Tongue (tissue), 2 donors: ENCODE results near the gene JARID2. TPM values are rescaled to one million over a fixed set of nuclear protein-coding genes. Genes with fewer than 3 reads are reported as not detected.

ENCODE experiments used
- DNase-seq: peaks from one replicate; pipeline ENCODE4 v3.0.0-alpha.2; 2015
- total RNA-seq: library from RNA; depleted of rRNA; stranded (reverse); fragments of >200 nt; gene quantifications from one replicate; pipeline ENCODE4 v1.2.3, GENCODE V29; 2014

Gene JARID2
- total RNA-seq, 1 donor from 2014 or later = 18.2 TPM

GRCh38 chr6:15335916-15336315 is 90.0 kb downstream of the JARID2 start:
- no peak for DNase-seq

DNA sequence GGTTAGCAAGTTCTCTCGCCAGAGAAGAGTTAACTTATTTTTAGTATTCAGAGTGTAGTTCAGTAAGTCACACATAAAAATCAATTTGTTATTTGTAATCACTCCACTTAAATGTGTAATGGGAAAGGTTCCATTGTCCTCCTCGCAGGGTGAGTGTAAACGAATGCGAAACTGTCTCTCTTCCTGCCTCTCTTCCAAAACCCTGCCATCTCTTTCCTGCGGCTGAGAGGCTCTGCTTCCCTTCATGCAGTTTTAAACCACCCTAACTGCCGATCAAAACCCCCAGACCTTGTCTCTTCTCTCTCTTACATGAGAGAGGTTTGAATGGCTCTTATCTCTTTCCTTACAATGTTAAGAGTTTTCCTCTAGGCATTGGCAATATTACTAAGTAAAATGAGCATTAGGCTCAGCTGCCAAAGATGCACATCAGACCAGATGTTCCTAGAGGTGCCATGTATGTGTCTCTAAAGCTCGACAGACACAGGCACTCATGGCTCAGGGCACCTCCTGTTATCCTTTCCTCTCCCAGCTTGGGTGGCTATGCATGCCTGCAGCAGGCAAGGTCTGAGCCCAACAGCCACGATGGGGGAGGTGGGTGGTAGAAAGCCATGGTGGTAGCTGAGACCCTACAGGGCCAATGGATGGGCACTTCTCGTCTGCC is 91.2 kb downstream of the JARID2 start:
- no peak for DNase-seq

DNA sequence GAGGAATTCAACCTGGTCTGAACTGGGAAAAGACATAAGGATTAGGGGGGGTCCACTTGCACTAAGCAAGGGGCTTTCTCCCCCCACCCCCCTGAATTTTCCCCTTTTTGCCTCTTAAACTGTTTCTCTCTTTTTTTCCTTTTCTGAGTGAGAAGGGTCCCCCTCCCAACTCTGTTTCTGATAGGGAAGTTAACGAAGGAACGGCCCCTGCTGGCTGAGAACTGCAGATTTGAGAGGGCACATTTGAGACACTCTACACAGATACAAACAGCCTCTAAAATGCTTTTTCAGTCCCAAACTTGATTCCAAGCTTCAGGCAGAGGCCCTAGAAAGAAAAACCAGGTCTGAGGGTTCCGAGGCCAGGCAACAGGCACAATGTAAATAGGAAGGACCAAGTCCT is 91.7 kb downstream of the JARID2 start:
- no peak for DNase-seq

- DNase-seq = no peak
Observed at GRCh38 chr6:15338476-15338875, 92.6 kb downstream of the JARID2 start.

GRCh38 chr6:15339081-15339480 is 93.2 kb downstream of the JARID2 start:
- DNase-seq = no peak

GRCh38 chr6:15340105-15340601 is 94.3 kb downstream of the JARID2 start:
- no peak for DNase-seq

DNA sequence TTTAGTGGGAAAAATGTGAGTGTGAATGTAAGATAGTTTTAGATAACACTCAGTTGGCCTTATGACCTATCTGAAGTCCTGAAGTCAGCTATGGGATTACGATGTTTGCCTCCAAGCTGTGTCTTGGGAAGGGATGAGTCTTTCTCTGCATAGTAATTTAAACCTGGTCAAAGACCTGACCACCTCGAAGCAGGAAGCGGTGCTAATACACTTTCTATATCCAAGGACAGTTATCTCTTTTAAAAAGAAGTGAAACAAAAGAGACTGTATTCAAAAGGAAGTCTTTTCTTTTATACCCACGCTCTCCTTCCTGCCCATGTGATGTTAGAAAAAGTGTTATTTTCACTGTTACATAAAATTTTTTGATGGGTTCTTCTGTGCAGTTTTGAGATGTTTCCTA is 94.9 kb downstream of the JARID2 start:
- DNase-seq = no peak

DNA sequence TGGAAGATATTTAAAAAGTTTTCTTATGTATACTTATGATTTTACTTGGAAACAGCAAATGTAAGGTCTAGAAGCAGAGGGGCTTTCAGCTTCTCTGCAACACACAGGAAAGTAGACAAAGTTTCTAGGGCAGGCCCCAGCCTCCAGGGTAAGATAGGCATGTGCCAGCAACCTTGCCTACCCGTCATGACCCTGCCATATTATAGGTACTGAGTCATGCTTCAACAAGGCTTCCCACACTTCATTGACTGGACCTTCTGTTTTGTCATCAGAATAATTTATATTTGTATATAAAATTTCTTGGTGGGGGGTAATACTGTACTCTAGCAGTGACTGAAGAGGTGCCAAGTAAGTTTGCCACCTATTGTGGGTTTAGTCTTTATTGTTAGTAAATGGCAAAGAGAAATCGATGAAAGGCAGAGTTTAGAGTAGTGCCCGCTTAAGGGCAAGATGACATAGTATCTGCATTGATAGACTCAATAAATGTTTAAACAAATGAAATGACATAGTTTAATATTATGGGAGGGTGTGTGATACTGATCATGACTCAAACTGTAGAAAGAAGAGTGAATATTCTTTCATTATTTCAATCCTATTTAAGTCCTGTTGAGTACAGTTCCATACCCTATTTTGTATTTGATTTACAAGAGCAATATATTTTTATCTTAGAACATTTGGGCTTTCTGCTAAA is 95.6 kb downstream of the JARID2 start:
- DNase-seq = no peak

GRCh38 chr6:15342114-15342513 is 96.2 kb downstream of the JARID2 start:
- no peak for DNase-seq

DNA sequence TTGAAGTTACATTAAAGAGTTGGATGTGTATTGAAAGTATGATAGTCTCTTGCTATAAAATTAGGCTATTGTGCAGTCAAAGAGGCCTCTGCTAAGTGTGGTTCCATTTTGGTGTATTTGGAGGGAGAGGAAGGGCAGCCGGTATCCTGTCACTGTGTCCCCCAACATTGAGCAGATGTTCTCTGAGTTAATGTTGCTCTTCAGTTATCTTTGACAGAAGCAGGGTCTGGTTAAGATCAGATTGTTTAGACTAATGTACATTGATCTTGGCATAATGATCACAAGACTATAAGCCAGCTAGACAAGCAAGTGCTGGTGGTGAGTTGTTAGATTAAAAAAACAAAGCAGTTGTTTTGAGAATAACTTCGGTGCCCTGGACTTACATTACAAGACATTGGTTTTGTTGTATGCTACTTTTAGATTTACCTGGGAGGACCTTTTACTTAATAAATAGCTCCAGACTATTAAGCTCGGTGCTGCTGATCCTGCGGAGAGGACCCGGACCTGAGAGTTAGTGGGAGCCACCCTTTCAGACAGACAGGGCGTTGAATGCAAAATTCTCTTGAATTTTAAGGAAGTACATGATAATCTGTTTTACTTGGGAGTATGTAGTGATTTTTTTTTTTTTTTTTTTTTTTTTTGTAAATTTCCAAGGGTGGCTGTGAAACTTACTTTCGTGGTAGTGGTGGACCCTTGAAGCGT is 97.8 kb downstream of the JARID2 start:
- no peak for DNase-seq

GRCh38 chr6:15344192-15344519 is 98.3 kb downstream of the JARID2 start:
- DNase-seq = no peak

GRCh38 chr6:15344831-15345230 is 99.0 kb downstream of the JARID2 start:
- no peak for DNase-seq

- DNase-seq = no peak
Observed at GRCh38 chr6:15346315-15346714, 100.4 kb downstream of the JARID2 start.

GRCh38 chr6:15348528-15348927 is 102.7 kb downstream of the JARID2 start:
- no peak for DNase-seq

- no peak for DNase-seq
Observed at GRCh38 chr6:15349379-15349778, 103.5 kb downstream of the JARID2 start.

DNA sequence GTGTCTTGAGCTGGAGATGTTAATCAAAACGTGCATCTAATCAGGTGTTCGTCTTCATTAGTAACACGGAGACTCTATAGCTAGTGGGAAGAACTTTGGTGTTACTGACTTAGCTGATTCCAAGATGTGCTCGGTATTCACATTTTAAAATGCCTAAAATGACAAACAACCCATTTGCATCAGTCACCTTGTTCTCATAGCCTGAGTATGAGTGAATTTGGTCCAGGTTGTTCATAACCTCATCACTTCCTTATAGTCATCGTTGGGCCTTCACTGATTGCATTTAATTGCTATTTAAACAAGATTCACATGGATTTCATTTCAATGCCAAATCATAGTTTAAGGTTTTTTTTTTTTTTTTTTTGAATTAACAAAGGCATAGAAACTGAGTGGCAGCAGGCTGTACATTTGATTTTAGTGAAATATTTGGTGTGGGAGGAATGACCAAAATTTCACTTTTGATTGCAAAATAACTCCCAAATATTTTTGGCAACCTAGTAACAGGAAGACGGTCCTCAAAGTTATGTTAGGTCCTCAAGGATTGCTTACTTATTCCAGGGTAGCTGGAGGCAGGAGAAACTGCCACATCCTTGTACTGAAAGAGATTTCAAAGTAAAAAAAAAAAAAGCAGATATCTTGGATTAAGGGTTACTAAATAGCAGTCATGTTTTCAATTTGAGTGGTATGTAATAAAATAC is 104.7 kb downstream of the JARID2 start:
- no peak for DNase-seq

DNA sequence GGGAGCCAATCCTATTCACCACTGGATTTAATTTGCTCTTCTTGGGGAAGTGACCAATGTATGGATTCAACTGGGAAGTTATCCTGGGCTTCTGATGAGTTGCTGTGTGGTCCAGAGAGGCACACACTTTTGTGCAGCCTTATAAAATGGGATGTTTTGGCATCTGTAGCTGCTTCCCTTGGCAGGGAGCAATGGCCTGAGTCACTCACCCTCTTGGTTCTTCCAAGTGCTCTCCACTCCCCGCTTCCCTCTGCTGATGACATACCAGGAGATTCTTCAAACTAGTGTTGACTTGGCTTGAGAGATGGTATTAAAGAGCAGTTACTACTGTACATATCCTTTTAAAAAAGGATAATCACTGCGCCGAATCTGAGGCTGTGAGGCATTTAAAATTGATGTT is 105.8 kb downstream of the JARID2 start:
- DNase-seq = no peak

- DNase-seq = no peak
Observed at GRCh38 chr6:15352220-15352619, 106.4 kb downstream of the JARID2 start.

DNA sequence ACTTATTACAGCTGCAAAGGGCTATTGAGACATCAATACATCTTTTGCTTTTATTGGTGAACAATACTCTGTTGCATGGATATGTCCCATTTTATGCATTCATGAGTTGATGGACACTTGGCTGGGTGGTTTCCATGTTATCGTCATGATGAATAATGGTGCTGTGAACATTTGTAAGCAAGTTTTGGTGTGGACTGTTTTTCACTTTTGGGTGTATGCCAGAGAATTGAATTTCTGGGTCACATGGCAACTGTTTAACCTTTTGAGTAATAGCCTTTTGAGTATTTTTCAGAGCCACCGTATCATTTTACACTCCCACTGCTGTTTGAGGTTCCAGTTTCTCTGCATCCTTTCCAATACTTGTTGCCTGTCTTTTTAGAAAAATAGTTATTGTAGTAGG is 107.0 kb downstream of the JARID2 start:
- no peak for DNase-seq

DNA sequence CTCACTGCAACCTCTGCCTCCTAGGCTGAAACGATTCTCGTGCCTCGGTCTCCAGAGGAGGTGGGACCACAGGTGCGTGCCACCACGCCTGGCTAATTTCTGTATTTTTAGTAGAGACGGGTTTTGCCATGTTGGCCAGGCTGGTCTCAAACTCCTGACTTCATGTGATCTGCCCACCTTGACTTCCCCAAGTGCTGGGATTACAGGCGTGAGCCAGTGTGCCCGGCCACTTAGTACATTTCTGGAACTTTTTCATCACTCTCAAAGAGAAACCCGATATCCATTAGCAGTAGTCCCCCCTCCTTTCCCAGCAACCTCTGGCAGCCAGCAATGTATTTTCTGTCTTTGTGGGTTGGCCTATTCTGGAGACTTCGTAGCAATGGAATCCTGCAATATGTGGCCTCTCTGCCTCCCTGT is 109.8 kb downstream of the JARID2 start:
- DNase-seq = peak; percentile 60

GRCh38 chr6:15356179-15356578 is 110.3 kb downstream of the JARID2 start:
- no peak for DNase-seq

- no peak for DNase-seq
Observed at GRCh38 chr6:15356937-15357336, 111.1 kb downstream of the JARID2 start.

DNA sequence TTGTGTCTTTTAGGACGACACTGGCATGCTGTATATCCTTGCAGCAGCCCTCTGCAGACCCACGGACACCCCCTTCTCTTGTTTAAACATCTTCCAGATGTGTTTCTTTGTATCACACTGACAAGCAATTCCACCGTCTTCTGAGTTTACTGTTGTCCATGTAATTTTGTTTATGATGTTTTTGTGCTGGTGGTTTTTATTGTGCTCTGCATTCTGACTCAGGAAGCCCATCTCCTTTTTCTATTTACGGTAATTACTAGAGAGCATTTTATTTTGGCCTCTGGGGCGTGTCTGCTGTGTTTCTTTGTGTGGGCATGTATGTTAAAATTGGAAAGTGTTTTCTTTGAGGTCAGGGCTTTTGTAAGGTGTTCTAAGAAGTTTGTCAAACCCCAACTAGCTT is 111.9 kb downstream of the JARID2 start:
- no peak for DNase-seq
